AG08396 (cell line): ENCODE measurements around the gene SLCO4A1.
"Not testable (repeated sequence)": the region's sequence is repeated elsewhere in the genome, so short reads cannot be mapped to it uniquely, and the experiment has no call there.

Experiments used
- DNase-seq: peaks from one replicate; pipeline ENCODE4 v3.0.0; 2012; ENCODE audit warnings: low spot score, mixed read lengths

Gene SLCO4A1

DNA sequence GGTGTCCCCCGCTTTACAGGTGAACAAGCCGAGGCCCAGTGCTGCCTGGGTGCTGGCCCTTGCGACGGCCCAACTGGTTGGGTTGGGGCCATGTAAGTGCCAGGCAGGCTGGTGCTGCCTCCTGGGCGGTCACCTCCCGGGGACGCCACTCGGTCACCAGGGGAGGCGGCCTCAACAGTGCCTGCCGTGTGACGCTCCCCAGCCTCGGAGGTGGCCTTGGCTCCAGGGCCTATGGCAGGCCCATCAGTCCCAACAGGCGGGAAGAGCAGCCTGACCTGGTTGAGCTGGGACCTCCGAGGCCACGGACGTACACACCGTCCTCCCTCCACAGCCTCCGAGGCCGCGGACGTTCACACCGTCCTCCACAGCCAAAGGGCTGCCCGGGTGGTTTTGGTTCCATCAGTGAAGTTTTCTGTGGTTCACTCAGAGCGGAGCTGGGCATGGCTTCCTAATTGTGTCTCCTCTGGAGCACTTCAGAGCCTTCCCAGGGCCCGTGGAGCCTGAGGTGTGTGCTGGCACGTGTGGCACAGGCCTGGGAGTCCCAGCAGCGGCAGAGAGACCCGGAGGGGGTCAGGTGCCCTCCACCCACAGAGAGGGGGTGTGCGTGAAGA is 19.3 kb upstream of the SLCO4A1 start:
- no peak for DNase-seq

- DNase-seq: peak; percentile 97
These were observed 18.6 kb upstream of the SLCO4A1 start for GRCh38 chr20:62623488-62624324.

- no peak for DNase-seq
These were observed 18.0 kb upstream of the SLCO4A1 start for GRCh38 chr20:62624325-62624690.

- no peak for DNase-seq
These were observed 17.4 kb upstream of the SLCO4A1 start for GRCh38 chr20:62624719-62625453.

DNA sequence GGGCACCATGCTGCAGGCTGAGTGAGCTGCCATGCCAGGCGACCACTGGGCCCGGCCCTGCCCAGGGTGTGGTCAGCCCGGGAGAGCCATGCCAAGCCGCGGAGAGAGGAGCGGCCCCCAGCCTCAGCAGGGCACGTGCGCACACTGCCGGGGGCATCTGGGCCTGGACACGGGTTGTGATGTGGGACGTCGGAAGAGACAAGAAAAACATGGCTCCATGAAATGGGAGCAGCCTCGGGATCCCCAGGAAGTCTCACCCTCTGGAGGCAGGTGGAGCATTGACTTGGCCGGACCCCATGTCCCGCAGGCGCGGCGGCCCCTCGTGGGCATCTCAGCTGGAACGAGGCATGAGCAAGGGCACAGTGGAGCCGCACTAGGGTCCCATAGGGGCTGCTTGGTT is 16.8 kb upstream of the SLCO4A1 start:
- no peak for DNase-seq

- DNase-seq: no peak
These were observed 16.3 kb upstream of the SLCO4A1 start for GRCh38 chr20:62625921-62626547.

GRCh38 chr20:62627425-62627824 is 14.9 kb upstream of the SLCO4A1 start:
- DNase-seq: not testable (repeated sequence)

- DNase-seq: no peak
These were observed 14.2 kb upstream of the SLCO4A1 start for GRCh38 chr20:62627901-62628612.

DNA sequence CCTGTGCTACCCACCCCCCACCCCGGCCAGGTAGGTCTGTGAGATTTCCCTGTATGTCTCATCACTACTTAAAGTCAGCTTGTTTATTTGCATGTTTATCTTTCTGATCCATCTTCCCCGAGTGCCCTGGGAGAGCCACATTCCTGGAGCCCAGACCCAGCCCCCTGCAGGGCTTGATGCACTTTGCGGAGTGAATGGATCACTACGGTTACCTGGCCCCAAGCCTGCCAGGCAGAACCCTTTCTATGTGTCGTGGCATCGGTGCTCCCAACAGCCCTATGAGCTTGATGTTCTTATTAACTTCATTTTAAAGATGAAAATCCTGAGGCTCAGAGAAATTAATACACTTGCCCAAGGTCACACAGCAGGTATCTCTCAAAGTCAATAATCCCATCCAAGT is 13.6 kb upstream of the SLCO4A1 start:
- DNase-seq: no peak

GRCh38 chr20:62629864-62630470 is 12.3 kb upstream of the SLCO4A1 start:
- DNase-seq: no peak

DNA sequence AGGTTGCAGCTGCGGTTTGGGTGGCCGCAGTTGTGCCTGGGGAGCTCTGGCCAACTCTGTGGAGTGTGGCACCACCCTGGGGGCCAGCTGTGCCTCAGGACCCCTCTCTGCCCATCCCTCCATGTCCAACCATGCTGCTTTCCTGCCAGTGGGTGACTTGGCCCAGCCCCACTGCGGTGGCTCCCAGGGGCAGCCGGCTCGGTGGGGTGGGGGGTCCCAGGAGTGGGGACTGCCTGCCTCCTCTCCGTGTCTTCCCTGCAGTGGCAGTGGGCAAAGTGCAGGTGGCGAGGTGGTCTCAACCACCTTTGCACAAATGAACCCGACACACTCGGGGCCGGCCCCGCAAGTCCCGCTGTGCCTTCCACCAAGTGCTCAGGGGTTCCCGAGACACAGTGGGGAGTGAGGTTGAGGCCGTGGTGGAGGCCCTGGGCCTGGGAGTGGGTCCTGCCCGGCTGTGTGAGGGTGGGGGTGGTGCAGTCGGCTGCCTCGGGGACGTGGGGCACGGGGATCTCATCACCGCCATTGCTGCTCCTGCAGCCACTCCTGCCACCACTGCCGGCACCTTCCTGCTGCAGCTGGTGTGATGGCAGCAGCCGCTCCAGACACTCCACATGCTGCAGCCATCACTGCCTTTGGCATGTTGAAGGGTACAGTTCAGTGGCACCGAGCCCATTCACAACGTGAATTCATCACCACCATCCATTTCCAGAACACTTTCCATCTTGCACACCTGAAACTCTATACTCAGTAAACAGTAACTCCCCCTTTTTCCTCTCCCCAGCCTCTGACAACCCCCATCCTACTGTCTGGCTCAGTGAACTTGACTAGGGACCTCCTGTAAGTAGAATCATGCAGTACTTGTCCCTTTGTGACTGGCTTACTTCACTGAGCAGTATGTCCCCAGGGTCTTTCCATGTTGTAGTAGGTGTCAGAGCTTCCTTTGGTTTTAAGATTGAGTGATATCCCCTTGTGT is 10.7 kb upstream of the SLCO4A1 start:
- DNase-seq: no peak

GRCh38 chr20:62632575-62633090 is 9.7 kb upstream of the SLCO4A1 start:
- DNase-seq: no peak

DNA sequence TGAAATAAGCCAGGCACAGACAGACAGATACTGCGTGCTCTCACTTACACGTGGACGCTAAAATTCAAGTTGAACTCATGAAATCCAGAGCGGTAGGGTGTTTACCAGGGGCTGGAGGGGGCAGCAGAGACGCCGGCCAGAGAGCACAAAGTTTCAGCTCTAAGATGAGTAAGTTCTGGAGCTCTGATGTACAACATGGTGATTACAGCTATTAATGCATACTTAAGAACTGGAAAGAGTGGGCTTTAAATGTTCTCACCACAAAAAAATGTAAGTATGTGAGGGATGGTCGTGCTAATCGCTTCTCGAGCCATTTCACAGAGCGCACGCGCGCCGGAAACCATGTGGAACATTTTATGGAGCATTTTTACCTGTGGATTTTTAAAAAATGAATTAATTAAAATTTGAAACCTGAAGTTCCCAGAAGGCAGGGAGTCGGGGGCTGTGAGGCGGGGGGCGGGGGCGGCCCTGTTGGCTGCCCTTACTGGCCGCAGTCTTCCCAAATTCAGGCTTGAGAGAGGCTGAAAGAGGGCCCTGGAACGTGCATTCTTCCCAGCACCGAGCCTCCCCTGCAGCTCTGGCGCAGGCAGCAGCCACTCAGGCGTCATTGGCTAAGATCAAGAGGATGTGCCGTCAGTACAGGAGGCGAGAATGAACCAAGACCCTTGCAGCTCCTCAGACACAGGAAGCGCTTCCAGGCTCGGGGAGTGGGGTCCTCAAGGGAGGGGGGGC is 8.5 kb upstream of the SLCO4A1 start:
- no peak for DNase-seq

GRCh38 chr20:62634330-62634967 is 7.9 kb upstream of the SLCO4A1 start:
- no peak for DNase-seq

DNA sequence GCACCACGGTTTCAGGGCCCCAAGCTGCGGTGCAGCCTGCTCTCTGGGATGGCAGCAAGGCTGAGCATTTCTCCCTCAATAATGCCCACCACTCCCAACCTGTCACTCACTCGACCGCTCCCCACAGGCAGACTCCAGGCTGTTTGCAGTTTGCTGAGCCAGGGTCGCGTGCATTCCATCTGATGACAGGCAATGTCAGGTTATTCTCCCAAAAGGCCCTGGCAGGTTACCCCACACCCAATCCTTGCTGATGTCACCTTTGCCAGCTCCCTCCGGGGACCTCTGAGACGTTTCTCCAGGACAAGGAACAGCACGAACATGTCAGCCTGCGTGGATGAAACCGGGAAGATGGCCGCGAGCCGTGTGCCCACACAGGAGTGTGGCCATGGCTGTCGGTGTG is 7.1 kb upstream of the SLCO4A1 start:
- no peak for DNase-seq

GRCh38 chr20:62635852-62636251 is 6.5 kb upstream of the SLCO4A1 start:
- DNase-seq: no peak

DNA sequence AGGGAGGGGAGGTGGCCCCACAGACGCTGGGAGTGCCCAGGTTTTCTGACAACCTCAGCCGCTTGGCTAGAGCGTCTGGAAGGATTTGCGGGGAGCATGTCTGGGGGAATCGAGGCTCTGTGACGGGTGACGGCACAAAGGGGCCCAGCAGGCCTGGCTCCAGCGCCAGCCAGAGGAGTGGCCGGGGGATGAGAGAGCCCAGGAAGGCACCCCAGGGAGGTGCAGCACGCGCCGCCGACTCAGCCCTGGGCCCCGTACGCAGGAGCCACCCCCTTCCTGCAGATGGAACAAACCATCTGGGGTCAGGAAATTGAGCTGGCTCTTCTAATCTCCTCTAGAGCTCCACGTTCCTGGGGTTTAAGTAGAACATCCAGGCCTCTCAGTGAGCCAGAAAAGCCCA is 5.9 kb upstream of the SLCO4A1 start:
- no peak for DNase-seq

GRCh38 chr20:62637110-62637509 is 5.2 kb upstream of the SLCO4A1 start:
- DNase-seq: no peak

DNA sequence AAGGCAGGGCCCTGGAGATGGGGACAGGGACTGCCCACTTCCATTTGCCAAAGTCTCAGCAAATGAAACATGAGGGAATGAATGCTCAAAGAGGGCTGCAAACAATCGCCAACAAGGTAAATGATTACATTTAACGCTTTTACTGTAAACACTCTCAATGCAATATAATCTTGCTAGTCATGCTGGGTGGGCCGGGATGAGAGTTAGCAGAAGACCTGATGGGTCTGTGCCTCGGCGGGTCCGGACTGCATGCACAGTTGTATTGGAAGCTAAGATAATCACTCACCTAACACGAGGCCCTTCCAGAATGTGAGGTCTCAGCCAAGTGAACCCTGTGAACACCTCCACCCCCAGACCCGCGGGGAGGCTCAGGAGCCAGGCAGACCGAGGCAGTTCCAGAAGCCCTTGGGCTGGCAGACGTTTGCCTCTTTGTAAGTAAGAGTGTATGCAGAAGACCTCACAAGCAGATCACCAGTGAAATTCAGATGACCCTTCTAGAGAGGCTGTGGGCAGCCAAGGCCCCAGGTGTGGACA is 4.7 kb upstream of the SLCO4A1 start:
- DNase-seq: no peak
